T-helper 2 cell (primary cell): ENCODE measurements around the gene NGDN.

Experiments
- DNase-seq, 5 experiments: peaks; one replicate each; pipeline versions ENCODE4 v3.0.0 to v3.0.0-alpha.2; 2012 to 2022
- total RNA-seq, 2 donors: gene quantifications; one replicate each; lab custom pipeline; 2026; lab: John Stamatoyannopoulos, UW

NGDN gene, protein sequence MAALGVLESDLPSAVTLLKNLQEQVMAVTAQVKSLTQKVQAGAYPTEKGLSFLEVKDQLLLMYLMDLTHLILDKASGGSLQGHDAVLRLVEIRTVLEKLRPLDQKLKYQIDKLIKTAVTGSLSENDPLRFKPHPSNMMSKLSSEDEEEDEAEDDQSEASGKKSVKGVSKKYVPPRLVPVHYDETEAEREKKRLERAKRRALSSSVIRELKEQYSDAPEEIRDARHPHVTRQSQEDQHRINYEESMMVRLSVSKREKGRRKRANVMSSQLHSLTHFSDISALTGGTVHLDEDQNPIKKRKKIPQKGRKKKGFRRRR
- total RNA-seq = 92.9 to 94.5 reads per million in 2 donors

DNA sequence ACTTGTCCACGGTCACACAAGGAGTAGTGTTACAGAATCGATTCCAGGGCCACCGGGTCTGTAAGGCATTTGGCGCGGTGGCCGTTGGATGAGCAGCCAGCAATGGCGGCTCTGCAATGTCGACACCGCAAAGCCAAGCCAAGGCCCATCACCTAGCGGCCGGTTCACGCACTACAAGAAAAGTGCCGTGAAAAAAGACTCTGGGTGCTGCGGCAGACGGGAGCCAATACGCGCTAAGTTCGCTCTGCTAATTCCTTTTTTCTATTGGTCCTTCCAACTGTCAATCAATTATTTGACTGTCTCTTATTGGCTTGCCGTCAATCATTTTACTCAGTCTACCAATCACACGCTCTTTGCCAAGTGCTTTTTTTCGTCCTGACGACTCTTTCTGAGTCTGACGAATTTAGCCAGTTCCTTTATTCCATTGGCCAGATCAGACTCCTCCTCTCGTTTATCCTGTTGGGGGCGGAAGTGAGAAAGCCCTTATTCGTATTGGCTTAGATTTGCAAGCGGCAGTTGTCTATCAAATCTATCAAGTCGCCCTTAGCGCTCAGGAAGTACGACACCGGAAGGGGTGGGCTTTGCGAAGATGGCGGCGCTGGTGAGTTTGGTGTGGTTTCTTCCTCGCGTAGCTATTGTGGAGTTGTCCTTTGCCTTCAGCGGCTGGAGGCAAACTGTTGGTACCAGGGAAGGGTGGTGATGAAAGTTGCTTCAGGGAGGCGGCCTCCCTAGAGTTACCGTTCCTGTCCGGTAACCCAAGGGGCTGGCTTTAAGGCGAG, at the start of gene NGDN:
TSS of gene NGDN (plus strand) at position 577 of the 779 bp plus-strand sequence. CDS start at position 590, 13 bp downstream.
- DNase-seq = peak; percentile 62 to 100 (median 87)

DNA sequence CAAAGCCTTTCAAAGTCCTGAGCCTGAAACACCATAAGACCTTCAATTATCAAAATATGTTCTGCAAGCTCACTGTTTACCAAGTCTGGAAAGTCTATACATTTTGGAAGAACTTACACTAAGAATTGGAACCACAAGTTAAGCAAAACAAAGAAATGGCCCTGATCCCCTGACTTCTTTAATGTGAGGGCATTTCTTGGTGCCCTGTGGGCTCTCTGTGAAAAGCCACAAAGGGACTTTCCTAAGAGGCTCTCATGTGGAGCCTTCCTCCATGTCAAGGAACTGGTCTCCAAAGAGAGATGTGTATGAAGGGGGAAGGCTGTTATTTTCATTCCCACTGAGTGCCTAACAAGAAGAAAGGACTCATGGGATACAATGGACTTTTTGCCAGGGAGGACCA, 47.9 kb upstream of the NGDN start:
- DNase-seq = peak in 1 of 5 experiments; percentile 40

DNA sequence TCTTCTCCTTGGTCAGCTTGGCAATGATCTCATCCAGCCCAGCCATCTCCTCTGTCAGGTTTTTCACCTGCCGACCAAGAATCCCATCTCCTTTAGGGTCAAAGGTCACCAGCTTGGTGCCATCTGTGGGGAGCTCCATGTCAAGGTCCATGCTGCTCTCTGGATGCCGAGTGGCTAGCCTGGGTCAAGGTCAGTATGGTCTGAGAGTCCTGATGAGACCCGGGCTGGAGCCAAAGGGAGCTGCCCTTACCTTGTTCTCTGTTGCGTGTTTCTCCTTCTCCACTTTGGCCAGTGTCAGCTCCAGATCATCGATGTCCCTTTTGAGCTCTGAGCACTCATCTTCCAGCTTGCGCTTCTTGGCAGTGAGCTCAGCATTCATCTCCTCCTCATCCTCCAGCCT, 45.8 kb upstream of the NGDN start:
- no peak for DNase-seq

DNA sequence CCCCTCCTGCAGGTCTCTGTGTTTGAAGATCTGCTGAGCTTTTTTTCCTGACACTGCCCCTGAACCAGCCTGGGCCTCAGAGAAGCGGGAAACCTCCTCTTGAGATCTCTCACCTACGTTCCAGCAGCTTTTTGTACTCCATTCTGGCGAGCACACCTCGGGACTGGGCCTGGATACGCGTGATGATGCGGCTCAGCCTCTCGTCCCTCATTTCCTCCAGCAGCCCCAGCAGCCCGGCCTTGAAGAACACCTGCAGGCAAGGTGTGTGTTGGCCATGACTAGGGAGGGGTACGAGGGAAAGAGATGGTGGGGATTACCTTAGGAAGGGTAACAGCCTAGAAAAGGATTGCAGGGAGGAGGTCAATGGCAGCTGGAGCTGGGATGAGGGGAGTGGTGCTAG, 44.3 kb upstream of the NGDN start:
- no peak for DNase-seq

DNA sequence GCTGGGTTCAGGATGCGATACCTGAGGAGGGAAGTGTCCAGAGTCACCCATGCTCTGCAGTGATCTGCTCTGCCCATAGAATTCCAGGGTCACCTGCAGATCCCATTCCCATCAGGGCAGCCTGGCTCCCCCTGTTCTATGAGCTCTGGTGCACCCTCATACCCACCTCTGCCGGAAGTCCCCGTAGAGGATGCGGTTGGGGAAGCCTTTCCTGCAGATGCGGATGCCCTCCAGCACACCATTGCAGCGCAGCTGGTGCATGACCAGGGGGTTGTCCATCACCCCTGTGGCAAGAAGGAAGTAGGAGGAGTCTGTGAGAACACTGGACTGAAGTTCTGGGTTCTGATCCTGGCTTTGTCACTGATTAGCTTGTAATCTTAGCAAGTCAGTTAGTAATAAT, 43.7 kb upstream of the NGDN start:
- peak in 1 of 5 experiments; percentile 4 for DNase-seq

DNA sequence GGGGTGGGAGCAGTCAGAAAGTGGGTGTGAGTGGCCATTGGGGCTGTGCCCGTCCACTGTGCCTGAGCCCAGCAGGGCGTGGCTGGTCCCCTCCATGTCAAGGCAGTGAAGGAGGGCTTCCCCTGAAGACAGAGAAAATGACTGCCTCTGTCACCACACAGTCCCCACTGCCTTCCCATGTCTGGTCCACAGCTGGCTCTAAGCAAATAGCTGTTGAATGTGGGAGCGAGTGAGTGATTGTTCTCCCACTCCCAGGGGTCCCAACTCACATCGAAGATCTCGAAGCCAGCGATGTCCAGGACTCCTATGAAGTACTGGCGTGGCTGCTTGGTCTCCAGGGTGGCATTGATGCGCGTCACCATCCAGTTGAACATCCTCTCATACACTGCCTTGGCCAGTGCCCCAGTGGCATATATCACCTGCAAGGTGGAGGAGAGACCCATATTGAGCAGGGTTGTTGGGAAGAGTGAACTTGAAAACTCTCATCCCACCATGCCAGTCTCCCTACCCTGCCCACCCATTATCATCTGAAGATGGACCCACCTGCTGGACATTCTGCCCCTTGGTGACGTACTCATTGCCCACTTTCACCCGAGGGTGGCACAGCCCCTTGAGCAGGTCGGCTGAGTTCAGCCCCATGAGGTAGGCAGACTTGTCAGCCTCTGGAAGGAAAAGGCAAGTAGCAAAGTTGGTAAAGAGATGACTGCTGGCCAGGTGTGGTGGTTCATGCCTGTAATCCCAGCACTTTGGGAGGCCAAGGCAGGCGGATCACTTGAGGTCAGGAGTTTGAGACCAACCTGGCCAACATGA, 40.6 kb upstream of the NGDN start:
- no peak for DNase-seq

DNA sequence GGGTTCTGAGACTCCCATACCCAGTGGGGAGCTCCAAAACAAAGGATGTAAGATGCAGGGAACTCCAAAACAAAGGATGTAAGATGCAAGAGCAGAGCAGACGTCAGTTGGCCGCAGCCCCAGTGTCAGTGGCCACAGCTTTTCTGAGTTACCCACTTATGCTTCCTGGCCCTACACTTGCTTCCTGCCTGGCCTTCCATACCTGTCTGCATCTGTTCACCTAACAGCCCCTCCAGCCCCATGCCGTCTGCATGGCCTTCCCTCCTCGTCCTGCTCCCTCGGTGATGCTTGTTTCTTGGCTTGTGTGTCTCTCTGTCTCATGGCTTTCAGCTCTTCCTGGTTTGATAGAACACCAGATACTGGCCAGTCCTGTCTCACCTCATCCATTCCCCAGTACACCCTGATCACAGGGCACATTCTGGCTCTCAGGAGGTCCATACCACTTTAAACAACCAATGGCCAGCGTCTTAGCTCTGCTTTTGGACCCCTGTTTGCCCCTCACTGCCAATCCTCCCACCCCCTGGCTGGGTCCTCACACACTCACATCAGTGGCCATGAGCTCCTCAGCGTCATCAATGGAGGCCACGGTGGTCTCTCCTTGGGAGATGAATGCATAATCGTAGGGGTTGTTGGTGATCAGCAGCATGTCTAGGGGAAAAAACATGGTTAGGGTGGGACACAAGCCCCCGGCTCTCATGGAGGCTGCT, 39.3 kb upstream of the NGDN start:
- DNase-seq = no peak

DNA sequence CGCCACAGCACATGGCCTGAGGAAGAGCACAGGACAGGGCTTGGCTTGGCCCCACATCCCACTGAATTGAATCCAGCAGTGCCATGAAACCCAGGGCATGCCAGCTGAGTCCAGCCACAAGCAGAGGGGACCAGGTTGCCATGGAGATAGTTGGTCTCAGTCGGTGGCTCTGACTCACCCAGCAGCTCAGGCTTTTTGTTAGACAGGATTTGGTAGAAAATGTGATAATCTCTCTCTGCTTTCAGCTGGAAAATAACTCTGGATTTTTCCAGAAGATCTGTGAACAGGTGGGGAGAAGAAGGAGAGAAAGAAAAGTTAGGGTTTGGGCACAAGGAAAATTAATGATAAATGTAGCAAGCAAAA, 38.8 kb upstream of the NGDN start:
- no peak for DNase-seq

DNA sequence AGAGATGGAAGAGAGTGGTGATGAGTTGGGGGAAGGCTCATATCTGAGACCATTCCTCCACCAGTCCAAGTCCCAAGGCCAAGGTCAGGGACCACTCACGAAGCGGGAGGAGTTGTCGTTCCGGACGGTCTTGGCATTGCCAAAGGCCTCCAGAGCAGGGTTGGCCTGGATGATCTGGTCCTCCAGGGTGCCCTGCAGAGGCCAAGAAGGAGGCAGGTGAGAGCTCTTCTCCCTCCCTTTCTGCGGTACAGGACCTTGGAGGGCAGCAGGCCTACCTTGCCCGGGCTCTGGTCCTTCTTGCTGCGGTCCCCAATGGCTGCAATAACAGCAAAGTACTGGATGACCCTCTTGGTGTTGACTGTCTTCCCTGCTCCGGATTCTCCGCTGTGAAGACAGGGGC, 38.0 kb upstream of the NGDN start:
- no peak for DNase-seq

DNA sequence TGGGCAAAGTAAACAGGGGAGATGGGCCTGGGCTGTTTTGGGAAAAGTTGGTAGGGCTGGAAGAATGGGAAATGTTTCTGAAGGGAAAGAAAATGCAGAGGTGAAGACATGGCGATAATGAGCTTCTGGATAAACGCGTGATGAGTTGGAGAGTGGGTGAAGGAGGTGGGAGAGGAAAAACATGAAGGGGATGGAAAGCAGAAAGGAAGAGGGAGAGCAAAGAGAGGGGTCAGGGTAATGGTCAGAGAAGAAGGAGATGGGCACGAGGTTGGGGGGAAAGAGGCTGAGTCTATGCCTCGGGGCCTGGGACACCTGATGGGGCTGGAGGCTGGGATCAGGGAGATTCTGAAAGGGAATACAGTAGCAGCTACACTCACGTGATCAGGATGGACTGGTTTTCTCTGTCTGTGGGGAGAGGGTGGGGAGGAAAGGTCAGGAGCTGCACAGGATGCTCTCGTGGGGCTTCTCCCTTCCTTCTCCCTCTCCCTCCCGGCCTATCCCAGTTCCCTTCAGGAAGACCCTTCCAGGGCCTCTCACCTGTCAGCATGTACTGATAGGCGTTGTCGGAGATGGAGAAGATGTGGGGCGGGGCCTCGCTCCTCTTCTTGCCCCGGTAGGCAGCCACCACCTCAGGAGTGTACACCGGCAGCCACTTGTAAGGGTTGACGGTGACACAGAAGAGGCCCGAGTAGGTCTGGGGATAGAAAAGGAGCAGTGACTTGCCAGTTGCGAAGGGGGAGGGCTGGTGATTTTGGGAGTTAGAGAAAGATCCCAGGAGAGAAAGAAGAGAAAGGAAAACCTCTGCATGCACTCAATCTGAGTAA, 37.2 kb upstream of the NGDN start:
- DNase-seq = no peak

DNA sequence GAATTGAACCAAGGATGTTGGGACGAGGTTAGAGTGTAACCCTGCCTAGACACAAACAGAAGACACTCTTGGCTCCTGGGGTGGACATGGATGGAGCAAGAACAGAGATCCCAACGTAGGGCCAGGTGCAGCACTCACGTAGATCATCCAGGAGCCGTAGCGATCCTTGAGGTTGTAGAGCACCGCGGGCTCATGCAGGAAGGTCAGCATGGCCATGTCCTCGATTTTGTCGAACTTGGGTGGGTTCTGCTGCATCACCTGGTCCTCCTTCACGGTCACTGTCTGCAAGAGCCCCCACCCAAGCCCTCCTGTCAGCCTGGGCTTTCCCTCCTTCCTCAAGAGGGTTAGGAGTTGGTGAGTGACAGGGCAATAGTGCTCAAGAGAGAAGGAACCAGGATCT, 36.6 kb upstream of the NGDN start:
- DNase-seq = no peak

DNA sequence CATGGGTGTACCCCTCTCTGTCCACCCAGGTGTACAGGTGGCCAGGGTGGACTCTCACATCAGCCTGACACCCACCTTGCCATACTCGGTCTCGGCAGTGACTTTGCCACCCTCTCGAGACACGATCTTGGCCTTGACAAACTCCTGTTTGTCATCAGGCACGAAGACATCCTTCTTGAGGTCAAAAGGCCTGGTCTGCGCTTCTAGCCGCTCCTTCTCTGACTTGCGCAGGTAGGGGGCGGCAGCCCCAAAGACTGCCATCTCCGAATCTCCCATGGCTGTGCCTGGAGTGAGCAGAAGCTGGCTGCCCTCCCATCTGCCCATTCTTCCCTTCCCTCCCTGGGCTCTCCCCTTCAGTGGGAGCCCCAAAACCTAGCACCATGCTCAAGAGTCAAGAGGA, 36.0 kb upstream of the NGDN start:
- no peak for DNase-seq

DNA sequence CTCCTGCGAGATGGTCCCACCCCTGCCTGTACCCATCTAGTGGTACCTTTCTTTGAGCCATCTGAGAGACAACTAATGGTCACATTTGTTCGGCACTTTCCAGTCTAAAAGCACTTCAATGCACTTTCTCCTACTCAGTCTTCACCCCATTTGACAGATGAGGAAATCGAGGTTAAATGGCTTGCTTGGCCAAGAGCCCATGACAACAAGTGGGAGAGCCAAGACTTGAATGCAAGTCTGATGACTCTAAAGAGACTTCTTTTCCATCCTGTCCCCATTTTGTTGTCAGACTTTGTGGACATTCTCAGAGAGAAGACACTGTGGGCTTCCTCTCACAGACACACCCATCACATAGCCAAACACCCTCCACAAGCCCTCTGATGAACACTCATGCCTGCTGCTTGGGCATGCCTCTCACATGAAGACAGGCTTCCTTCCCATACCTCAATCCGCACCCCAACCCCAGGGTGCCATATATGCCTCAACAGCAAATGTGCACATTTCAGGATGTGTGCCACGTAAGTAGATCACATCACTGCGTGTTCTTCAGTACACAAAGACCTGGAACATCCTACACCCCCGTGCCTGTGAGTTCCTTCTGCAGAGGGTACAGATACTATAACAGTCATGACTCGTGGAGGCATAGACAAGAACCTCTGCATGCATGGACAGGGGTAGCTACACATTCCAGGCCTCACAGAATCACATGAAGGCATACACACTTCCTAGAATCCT, 34.8 kb upstream of the NGDN start:
- DNase-seq = no peak

DNA sequence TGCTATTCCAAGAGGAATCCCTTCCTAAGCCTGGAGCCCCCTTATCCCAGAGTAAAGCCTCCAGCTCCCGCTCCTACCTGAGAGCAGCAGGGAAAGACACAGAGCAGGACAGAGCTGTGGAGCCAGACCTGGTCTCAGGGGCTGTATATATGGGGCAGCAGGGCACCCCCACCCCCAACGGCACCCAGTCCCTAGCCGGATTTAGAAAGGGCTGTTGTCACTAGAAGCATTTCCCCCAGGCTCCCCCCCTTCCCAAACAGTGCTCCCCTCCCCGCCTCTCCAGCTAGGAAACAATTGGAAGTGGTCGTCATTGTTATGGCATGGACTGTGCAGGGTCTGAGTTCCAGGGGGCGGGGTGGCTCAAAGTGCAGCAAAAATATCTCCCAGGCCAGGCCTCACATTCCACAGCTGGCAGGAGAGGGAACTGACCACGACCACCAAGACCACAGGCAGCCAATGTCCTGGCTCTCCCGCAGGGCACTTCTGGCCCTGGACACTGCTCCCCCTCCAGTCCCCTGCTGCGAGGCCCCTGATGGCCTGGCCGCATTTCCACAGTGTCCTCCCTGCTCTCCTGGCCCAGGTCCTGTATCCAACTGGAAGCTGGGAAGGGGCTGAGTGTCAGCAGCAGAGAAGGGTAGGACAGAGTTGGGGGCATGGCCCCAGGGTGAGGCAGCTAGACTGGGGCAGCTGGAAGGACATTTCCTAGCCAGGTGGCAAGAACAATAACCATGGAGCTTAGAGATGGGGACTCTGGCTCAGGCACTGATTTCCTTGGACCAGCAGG, 33.8 kb upstream of the NGDN start, which contains the start of gene MYH7:
TSS of gene MYH7 (minus strand) at position 118 of the 784 bp plus-strand sequence. CDS start 1,928 bp downstream, outside the sequence.
- no peak for DNase-seq

DNA sequence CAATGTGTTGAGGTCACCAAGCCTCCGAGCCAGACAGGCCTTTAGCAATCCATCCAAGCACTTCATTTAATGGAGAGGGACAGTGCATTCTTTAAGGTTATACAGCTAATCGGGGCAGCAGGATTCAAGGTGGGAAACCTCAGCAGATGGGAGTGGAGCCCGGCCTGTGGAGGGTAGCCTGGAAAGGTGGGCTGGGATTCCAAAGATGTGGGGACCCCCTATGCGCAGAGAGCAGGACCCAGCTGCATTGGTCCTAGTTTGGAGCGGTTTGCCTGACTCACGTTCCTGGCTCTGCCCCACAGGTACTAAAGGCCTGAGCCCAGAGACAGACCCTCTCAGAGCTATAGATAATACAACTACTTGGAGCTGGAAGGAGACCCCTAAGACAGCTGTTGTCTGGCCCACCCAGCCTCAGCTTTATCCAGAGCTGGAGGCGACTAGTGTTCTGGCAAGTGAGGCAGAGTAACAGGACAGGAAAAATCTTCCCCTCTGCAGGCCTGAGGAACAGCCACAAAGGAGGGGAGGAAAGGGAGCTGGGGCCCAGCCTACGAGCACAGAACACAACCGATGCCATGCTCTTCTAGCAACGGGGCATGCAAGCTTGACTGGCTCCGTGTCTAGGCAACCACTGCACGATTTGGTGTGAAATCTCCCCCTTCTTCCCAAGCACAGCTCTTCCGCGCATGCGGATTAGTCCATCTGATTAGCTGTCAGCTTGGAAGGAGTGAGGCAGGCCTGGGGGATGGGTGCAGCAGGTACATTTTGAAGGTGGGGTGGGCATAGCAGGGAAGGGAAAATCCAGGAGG, 33.0 kb upstream of the NGDN start:
- DNase-seq = no peak

DNA sequence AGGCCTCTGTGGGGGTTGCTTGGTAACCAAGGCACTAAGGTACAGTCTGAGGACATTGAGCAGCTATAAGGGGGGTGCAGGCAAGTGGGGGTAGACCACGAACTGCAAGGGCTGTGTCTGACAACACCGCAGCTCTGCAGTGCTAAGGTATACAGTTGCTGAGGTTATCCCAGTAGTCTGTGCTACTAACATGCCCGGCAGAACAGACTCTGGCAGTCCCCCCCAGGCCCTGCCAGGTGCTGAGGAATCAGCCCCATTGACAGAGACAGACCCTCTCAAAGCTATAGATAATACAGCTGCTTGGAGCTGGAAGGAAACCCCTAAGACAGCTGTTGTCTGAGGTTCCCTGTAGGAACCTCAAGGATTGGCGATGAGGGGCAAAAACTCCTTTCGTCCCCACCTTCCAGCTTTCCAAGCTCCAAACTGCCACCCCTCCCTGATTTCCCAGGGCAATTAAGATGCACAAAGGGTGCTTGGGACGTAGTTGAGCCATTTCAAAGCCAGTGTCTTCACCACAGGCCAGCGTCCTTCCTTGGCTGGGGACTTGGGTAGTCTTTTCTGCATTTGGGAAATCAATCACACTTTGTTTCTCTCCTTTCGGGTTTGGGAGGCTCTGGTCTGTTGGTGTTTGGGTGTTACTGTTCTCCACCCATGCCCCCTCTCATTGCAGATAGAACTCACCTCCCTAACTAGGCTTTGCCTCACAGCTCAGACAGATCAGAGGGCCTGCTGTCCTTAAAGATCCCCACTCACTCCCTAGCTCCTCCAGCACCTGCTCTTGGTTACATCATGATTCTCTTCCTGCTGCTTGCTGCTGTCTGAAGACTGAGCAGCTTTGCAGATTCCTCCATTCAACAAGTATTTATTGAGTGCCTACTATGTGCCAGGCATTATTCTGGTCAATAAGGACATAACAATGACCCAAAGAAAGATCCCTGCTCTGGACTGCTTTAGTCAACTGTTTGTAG, 32.1 kb upstream of the NGDN start:
- no peak for DNase-seq

DNA sequence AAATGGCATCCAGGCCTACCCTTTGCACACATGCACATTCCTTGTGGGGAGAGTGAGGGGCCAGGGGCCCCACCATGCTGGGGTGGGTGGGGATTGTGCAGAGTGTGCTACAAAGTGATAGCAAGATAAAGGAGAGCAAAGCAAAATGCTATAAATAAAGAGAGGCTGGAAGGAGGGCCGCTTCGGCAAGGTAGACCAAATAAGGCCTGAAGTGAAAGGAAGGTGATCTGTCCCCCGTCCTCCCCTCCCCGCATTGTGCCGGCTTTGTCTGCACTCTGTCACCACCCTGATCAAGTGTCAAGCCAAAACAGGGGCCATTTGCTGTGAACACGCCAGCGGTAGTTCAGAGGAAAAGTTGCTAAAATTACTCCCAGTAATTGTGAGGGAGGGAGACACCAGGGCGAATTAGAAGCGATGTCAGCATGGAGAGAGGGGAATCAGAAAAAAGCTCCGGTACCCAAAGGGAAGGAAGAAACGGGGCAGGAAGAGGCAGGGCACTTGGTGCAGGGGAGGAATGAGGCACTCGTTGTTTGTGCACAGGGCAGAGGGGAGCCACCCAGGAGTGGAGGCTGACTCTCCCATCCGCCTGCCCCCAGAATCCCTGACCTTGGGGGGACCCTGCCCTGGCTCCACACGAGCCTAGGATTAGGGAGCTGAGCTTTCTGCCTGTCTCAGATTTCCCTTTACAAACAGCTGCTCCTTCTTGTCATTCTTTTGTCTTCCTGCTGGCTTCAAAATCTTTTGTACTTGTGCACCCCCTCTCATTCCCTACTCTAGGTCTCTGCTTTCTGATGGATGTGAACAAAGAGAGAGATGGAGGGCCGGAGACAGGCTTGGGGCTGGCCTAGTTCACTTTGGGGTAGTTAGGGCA, 31.2 kb upstream of the NGDN start:
- no peak for DNase-seq
